GM08714 (cell line): ENCODE data around the gene PKD1L1.

Experiments
- H3K4me3 ChIP-seq: fragments of 200-500 bp; sonication (Bioruptor generic); 2 replicates; pipeline ENCODE4 v1.5.1; 2014; ENCODE audit warnings: mild to moderate bottlenecking, low read length, inconsistent platforms
- ZNF274 ChIP-seq: IDR thresholded peaks from 2 replicates; pipeline ENCODE4 v1.6.1; 2012; ENCODE audit warnings: mild to moderate bottlenecking, low read depth, low read length

PKD1L1 gene

GRCh38 chr7:47832105-47832715 is 116.1 kb downstream of the PKD1L1 start:
- H3K4me3 ChIP-seq = no peak overlapping the region
- no peak for TF ChIP-seq ZNF274

- no peak overlapping the region for H3K4me3 ChIP-seq
- no peak for TF ChIP-seq ZNF274
Observed at GRCh38 chr7:47830015-47830414, 118.3 kb downstream of the PKD1L1 start.

- TF ChIP-seq ZNF274 = no peak
- H3K4me3 ChIP-seq = no peak overlapping the region
Observed at GRCh38 chr7:47827871-47828270, 120.4 kb downstream of the PKD1L1 start.

- no peak for TF ChIP-seq ZNF274
- no peak overlapping the region for H3K4me3 ChIP-seq
Observed at GRCh38 chr7:47827351-47827756, 120.9 kb downstream of the PKD1L1 start.

- no peak overlapping the region for H3K4me3 ChIP-seq
- no peak for TF ChIP-seq ZNF274
Observed at GRCh38 chr7:47826754-47827153, 121.5 kb downstream of the PKD1L1 start.

- no peak overlapping the region for H3K4me3 ChIP-seq
- no peak for TF ChIP-seq ZNF274
Observed at GRCh38 chr7:47819607-47819920, 128.7 kb downstream of the PKD1L1 start.

- no peak for TF ChIP-seq ZNF274
- no peak overlapping the region for H3K4me3 ChIP-seq
Observed at GRCh38 chr7:47818796-47819606, 129.3 kb downstream of the PKD1L1 start.

GRCh38 chr7:47817917-47818316 is 130.3 kb downstream of the PKD1L1 start:
- no peak overlapping the region for H3K4me3 ChIP-seq
- TF ChIP-seq ZNF274 = no peak

- no peak for TF ChIP-seq ZNF274
- H3K4me3 ChIP-seq = no peak overlapping the region
Observed at GRCh38 chr7:47816647-47817046, 131.6 kb downstream of the PKD1L1 start.

- TF ChIP-seq ZNF274 = no peak
- no peak overlapping the region for H3K4me3 ChIP-seq
Observed at GRCh38 chr7:47815867-47816266, 132.4 kb downstream of the PKD1L1 start.

GRCh38 chr7:47814905-47815613 is 133.2 kb downstream of the PKD1L1 start:
- no peak overlapping the region for H3K4me3 ChIP-seq
- TF ChIP-seq ZNF274 = no peak

GRCh38 chr7:47813620-47814260 is 134.5 kb downstream of the PKD1L1 start:
- no peak for TF ChIP-seq ZNF274
- H3K4me3 ChIP-seq = no peak overlapping the region

- no peak overlapping the region for H3K4me3 ChIP-seq
- TF ChIP-seq ZNF274 = no peak
Observed at GRCh38 chr7:47812429-47813136, 135.7 kb downstream of the PKD1L1 start.
